Measurements from ENCODE around the gene ATP2C2.

Gene ATP2C2

GRCh38 chr16:84356591-84357116 is 11.7 kb upstream of the ATP2C2 start:
- H2BK5ac ChIP-seq (ENCODE audit: low read depth, low read length, poor library complexity, severe bottlenecking) = no peak overlapping the region
- 87% methylated on average over 9 of the region's 11 CpGs for WGBS

GRCh38 chr16:84357191-84357651 is 11.1 kb upstream of the ATP2C2 start:
- no peak overlapping the region for H2BK120ac ChIP-seq (ENCODE audit: low read depth, low read length)
- WGBS = 93% methylated on average over 8 of the region's 9 CpGs
- H3K4me2 ChIP-seq (ENCODE audit: low read length, poor library complexity, severe bottlenecking) = no peak overlapping the region
- H3K9me3 ChIP-seq (ENCODE audit: control insufficient read depth, low read length) = no peaks in the 10 kb centered on the region
- H3K9ac ChIP-seq (ENCODE audit: low read length) = no peak overlapping the region
- no peak overlapping the region for H3K14ac ChIP-seq (ENCODE audit: low read length in 2 of 2)
- no peaks in the 10 kb centered on the region for H3K36me3 ChIP-seq (ENCODE audit: control insufficient read depth in 1 of 2, insufficient read depth in 2 of 2, low read depth in 1 of 2, low read length in 2 of 2)
- DNase-seq = no peak
- H3K79me1 ChIP-seq (replicated peaks; ENCODE audit: low read length, poor library complexity, severe bottlenecking) = no peaks in the 10 kb centered on the region
- peaks cover 41 to 42% of the 10 kb centered on the region in 2 experiments for H3K27me3 ChIP-seq (ENCODE audit: control insufficient read depth in 1 of 2, insufficient read depth in 1 of 2, low read length in 2 of 2)
- no peak overlapping the region for H2AFZ ChIP-seq (ENCODE audit: low read depth, low read length)
- no peak overlapping the region for H4K8ac ChIP-seq (ENCODE audit: low read length)
- H3K4ac ChIP-seq (ENCODE audit: low read depth in 1 of 2, low read length in 2 of 2) = no peak overlapping the region
- H3K27ac ChIP-seq (ENCODE audit: low read length, poor library complexity, severe bottlenecking) = no peak overlapping the region
- no peak overlapping the region for H3K23ac ChIP-seq (ENCODE audit: low read length in 2 of 2)
- peaks cover 6% of the 10 kb centered on the region for H3K4me1 ChIP-seq (ENCODE audit: control insufficient read depth, insufficient read depth, low read depth, low read length)
- H2AK5ac ChIP-seq (ENCODE audit: low read length, severe bottlenecking) = no peak overlapping the region
- no peak overlapping the region for H2BK12ac ChIP-seq (ENCODE audit: low read length in 2 of 2)
- H2BK5ac ChIP-seq (ENCODE audit: low read depth, low read length, poor library complexity, severe bottlenecking) = no peak overlapping the region
- no peak overlapping the region for H3K4me3 ChIP-seq (ENCODE audit: insufficient read depth in 1 of 2, low read depth in 1 of 2, low read length in 2 of 2)
- no peak overlapping the region for H4K91ac ChIP-seq (ENCODE audit: low read length)
- H3K18ac ChIP-seq (ENCODE audit: low read depth in 1 of 2, low read length in 2 of 2) = no peak overlapping the region
- no peak overlapping the region for H2BK15ac ChIP-seq (ENCODE audit: low read depth, poor library complexity, severe bottlenecking)

More at GRCh38 chr16:84356591-84357116, 11.7 kb upstream of the ATP2C2 start:
- Histone ChIP-seq H3K27me3 (ENCODE audit: control insufficient read depth in 1 of 2, insufficient read depth in 1 of 2, low read length in 2 of 2) (peaks cover 39 to 42% of the 10 kb centered on the region in 2 experiments), H4K91ac (ENCODE audit: low read length) (no peak overlapping the region), H2BK15ac (ENCODE audit: low read depth, poor library complexity, severe bottlenecking) (no peak overlapping the region), H3K79me1 (replicated peaks; ENCODE audit: low read length, poor library complexity, severe bottlenecking) (no peaks in the 10 kb centered on the region), H3K27ac (ENCODE audit: low read length, poor library complexity, severe bottlenecking) (no peak overlapping the region), H3K23ac (ENCODE audit: low read length in 2 of 2) (no peak overlapping the region), H2BK12ac (ENCODE audit: low read length in 2 of 2) (no peak overlapping the region), H3K4me1 (ENCODE audit: control insufficient read depth, insufficient read depth, low read depth, low read length) (peaks cover 6% of the 10 kb centered on the region), H3K36me3 (ENCODE audit: control insufficient read depth in 1 of 2, insufficient read depth in 2 of 2, low read depth in 1 of 2, low read length in 2 of 2) (no peaks in the 10 kb centered on the region), H2AFZ (ENCODE audit: low read depth, low read length) (no peak overlapping the region), H3K18ac (ENCODE audit: low read depth in 1 of 2, low read length in 2 of 2) (no peak overlapping the region), H4K8ac (ENCODE audit: low read length) (no peak overlapping the region), H3K4me3 (ENCODE audit: insufficient read depth in 1 of 2, low read depth in 1 of 2, low read length in 2 of 2) (no peak overlapping the region), H3K14ac (ENCODE audit: low read length in 2 of 2) (no peak overlapping the region), H3K9me3 (ENCODE audit: control insufficient read depth, low read length) (no peaks in the 10 kb centered on the region), H3K4ac (ENCODE audit: low read depth in 1 of 2, low read length in 2 of 2) (no peak overlapping the region), H3K4me2 (ENCODE audit: low read length, poor library complexity, severe bottlenecking) (no peak overlapping the region), H2AK5ac (ENCODE audit: low read length, severe bottlenecking) (no peak overlapping the region), H2BK120ac (ENCODE audit: low read depth, low read length) (no peak overlapping the region), H3K9ac (ENCODE audit: low read length) (no peak overlapping the region)
- DNase-seq = no peak

GRCh38 chr16:84358601-84359295 is 9.6 kb upstream of the ATP2C2 start:
- Histone ChIP-seq H3K4me3 (ENCODE audit: insufficient read depth in 1 of 2, low read depth in 1 of 2, low read length in 2 of 2) (no peak overlapping the region), H3K4me1 (ENCODE audit: control insufficient read depth, insufficient read depth, low read depth, low read length) (peaks cover 9% of the 10 kb centered on the region), H2BK12ac (ENCODE audit: low read length in 2 of 2) (no peak overlapping the region), H2BK120ac (ENCODE audit: low read depth, low read length) (no peak overlapping the region), H3K4ac (ENCODE audit: low read depth in 1 of 2, low read length in 2 of 2) (no peak overlapping the region), H4K8ac (ENCODE audit: low read length) (no peak overlapping the region), H2AK5ac (ENCODE audit: low read length, severe bottlenecking) (no peak overlapping the region), H3K27me3 (ENCODE audit: control insufficient read depth in 1 of 2, insufficient read depth in 1 of 2, low read length in 2 of 2) (peaks cover 44 to 49% of the 10 kb centered on the region in 2 experiments), H3K4me2 (ENCODE audit: low read length, poor library complexity, severe bottlenecking) (no peak overlapping the region), H3K79me1 (replicated peaks; ENCODE audit: low read length, poor library complexity, severe bottlenecking) (no peaks in the 10 kb centered on the region), H3K9ac (ENCODE audit: low read length) (no peak overlapping the region), H3K27ac (ENCODE audit: low read length, poor library complexity, severe bottlenecking) (no peak overlapping the region), H4K91ac (ENCODE audit: low read length) (no peak overlapping the region), H3K23ac (ENCODE audit: low read length in 2 of 2) (no peak overlapping the region), H2BK15ac (ENCODE audit: low read depth, poor library complexity, severe bottlenecking) (no peak overlapping the region), H3K36me3 (ENCODE audit: control insufficient read depth in 1 of 2, insufficient read depth in 2 of 2, low read depth in 1 of 2, low read length in 2 of 2) (no peaks in the 10 kb centered on the region), H2AFZ (ENCODE audit: low read depth, low read length) (no peak overlapping the region), H3K14ac (ENCODE audit: low read length in 2 of 2) (no peak overlapping the region), H2BK5ac (ENCODE audit: low read depth, low read length, poor library complexity, severe bottlenecking) (no peak overlapping the region), H3K9me3 (ENCODE audit: control insufficient read depth, low read length) (no peaks in the 10 kb centered on the region), H3K18ac (ENCODE audit: low read depth in 1 of 2, low read length in 2 of 2) (no peak overlapping the region)
- no peak for DNase-seq
- 79% methylated on average over 14 of the region's 14 CpGs for WGBS

GRCh38 chr16:84359326-84359725 is 9.0 kb upstream of the ATP2C2 start:
- H3K14ac ChIP-seq (ENCODE audit: low read length in 2 of 2) = no peak overlapping the region
- no peak overlapping the region for H3K18ac ChIP-seq (ENCODE audit: low read depth in 1 of 2, low read length in 2 of 2)
- no peak overlapping the region for H2AFZ ChIP-seq (ENCODE audit: low read depth, low read length)
- H3K4me2 ChIP-seq (ENCODE audit: low read length, poor library complexity, severe bottlenecking) = no peak overlapping the region
- H2BK5ac ChIP-seq (ENCODE audit: low read depth, low read length, poor library complexity, severe bottlenecking) = no peak overlapping the region
- peaks cover 9% of the 10 kb centered on the region for H3K4me1 ChIP-seq (ENCODE audit: control insufficient read depth, insufficient read depth, low read depth, low read length)
- H4K91ac ChIP-seq (ENCODE audit: low read length) = no peak overlapping the region
- DNase-seq = no peak
- H2AK5ac ChIP-seq (ENCODE audit: low read length, severe bottlenecking) = no peak overlapping the region
- peaks cover 40 to 53% of the 10 kb centered on the region in 2 experiments for H3K27me3 ChIP-seq (ENCODE audit: control insufficient read depth in 1 of 2, insufficient read depth in 1 of 2, low read length in 2 of 2)
- no peaks in the 10 kb centered on the region for H3K9me3 ChIP-seq (ENCODE audit: control insufficient read depth, low read length)
- no peaks in the 10 kb centered on the region for H3K36me3 ChIP-seq (ENCODE audit: control insufficient read depth in 1 of 2, insufficient read depth in 2 of 2, low read depth in 1 of 2, low read length in 2 of 2)
- H3K79me1 ChIP-seq (replicated peaks; ENCODE audit: low read length, poor library complexity, severe bottlenecking) = no peaks in the 10 kb centered on the region
- no peak overlapping the region for H4K8ac ChIP-seq (ENCODE audit: low read length)
- no peak overlapping the region for H3K4ac ChIP-seq (ENCODE audit: low read depth in 1 of 2, low read length in 2 of 2)
- no peak overlapping the region for H3K4me3 ChIP-seq (ENCODE audit: insufficient read depth in 1 of 2, low read depth in 1 of 2, low read length in 2 of 2)
- H3K9ac ChIP-seq (ENCODE audit: low read length) = no peak overlapping the region
- no peak overlapping the region for H2BK15ac ChIP-seq (ENCODE audit: low read depth, poor library complexity, severe bottlenecking)
- no peak overlapping the region for H3K27ac ChIP-seq (ENCODE audit: low read length, poor library complexity, severe bottlenecking)
- no peak overlapping the region for H2BK12ac ChIP-seq (ENCODE audit: low read length in 2 of 2)
- H2BK120ac ChIP-seq (ENCODE audit: low read depth, low read length) = no peak overlapping the region
- 89% methylated on average over 7 of the region's 8 CpGs for WGBS
- no peak overlapping the region for H3K23ac ChIP-seq (ENCODE audit: low read length in 2 of 2)
